ENCODE results near the gene MFSD2A.

GRCh38 chr1:39969048-39969447, 14.1 kb downstream of the MFSD2A start:
- TF ChIP-seq, protein P1, sequence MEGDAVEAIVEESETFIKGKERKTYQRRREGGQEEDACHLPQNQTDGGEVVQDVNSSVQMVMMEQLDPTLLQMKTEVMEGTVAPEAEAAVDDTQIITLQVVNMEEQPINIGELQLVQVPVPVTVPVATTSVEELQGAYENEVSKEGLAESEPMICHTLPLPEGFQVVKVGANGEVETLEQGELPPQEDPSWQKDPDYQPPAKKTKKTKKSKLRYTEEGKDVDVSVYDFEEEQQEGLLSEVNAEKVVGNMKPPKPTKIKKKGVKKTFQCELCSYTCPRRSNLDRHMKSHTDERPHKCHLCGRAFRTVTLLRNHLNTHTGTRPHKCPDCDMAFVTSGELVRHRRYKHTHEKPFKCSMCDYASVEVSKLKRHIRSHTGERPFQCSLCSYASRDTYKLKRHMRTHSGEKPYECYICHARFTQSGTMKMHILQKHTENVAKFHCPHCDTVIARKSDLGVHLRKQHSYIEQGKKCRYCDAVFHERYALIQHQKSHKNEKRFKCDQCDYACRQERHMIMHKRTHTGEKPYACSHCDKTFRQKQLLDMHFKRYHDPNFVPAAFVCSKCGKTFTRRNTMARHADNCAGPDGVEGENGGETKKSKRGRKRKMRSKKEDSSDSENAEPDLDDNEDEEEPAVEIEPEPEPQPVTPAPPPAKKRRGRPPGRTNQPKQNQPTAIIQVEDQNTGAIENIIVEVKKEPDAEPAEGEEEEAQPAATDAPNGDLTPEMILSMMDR (IDR thresholded peaks at IDR 0.05; ENCODE audit: low read depth, low read length, poor library complexity, severe bottlenecking): no peak
- TF ChIP-seq EZH2phosphoT487 (IDR thresholded peaks at IDR 0.05; ENCODE audit: borderline replicate concordance, low read length): no peak
